Measurements from ENCODE around the gene NFIX. TPM values are rescaled to one million over a fixed set of nuclear protein-coding genes. Genes with fewer than 3 reads are reported as not detected.

Gene NFIX
- total and polyA plus RNA-seq, 2 of the 13 experiments (the other 11 are each of a cell fraction or from before 2014, with no cell fraction given) = 3.4 to 5.4 TPM

GRCh38 chr19:13060964-13061927, 66.0 kb downstream of the NFIX start (continued):
- TF ChIP-seq ZNF331 (CRISPR knock-in tag; IDR thresholded peaks at IDR 0.05) = 0 out of 2 replicates have a peak, but pooled peaks have one; percentile 41
- TF ChIP-seq RFX1 (IDR thresholded peaks at IDR 0.05) = no peak
- TF ChIP-seq ZNF136 (CRISPR knock-in tag; IDR thresholded peaks at IDR 0.05; ENCODE audit: low read depth) = no peak
- no peak for TF ChIP-seq ATAD3A (CRISPR knock-in tag; IDR thresholded peaks at IDR 0.05)
- no peak for TF ChIP-seq SMARCE1 (IDR thresholded peaks at IDR 0.05; ENCODE audit: borderline replicate concordance)
- no peak for TF ChIP-seq CCDC6 (CRISPR knock-in tag; IDR thresholded peaks at IDR 0.05)
- peak; percentile 78; the same call in 1 of the 2 replicates for TF ChIP-seq ZNF124 (CRISPR knock-in tag; IDR thresholded peaks at IDR 0.05)
- no peak for TF ChIP-seq KDM5B (CRISPR knock-in tag; IDR thresholded peaks at IDR 0.05; ENCODE audit: borderline replicate concordance)
- TF ChIP-seq, protein P1, sequence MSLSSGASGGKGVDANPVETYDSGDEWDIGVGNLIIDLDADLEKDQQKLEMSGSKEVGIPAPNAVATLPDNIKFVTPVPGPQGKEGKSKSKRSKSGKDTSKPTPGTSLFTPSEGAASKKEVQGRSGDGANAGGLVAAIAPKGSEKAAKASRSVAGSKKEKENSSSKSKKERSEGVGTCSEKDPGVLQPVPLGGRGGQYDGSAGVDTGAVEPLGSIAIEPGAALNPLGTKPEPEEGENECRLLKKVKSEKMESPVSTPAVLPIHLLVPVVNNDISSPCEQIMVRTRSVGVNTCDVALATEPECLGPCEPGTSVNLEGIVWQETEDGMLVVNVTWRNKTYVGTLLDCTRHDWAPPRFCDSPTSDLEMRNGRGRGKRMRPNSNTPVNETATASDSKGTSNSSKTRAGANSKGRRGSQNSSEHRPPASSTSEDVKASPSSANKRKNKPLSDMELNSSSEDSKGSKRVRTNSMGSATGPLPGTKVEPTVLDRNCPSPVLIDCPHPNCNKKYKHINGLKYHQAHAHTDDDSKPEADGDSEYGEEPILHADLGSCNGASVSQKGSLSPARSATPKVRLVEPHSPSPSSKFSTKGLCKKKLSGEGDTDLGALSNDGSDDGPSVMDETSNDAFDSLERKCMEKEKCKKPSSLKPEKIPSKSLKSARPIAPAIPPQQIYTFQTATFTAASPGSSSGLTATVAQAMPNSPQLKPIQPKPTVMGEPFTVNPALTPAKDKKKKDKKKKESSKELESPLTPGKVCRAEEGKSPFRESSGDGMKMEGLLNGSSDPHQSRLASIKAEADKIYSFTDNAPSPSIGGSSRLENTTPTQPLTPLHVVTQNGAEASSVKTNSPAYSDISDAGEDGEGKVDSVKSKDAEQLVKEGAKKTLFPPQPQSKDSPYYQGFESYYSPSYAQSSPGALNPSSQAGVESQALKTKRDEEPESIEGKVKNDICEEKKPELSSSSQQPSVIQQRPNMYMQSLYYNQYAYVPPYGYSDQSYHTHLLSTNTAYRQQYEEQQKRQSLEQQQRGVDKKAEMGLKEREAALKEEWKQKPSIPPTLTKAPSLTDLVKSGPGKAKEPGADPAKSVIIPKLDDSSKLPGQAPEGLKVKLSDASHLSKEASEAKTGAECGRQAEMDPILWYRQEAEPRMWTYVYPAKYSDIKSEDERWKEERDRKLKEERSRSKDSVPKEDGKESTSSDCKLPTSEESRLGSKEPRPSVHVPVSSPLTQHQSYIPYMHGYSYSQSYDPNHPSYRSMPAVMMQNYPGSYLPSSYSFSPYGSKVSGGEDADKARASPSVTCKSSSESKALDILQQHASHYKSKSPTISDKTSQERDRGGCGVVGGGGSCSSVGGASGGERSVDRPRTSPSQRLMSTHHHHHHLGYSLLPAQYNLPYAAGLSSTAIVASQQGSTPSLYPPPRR (CRISPR knock-in tag; IDR thresholded peaks at IDR 0.05; ENCODE audit: borderline replicate concordance) = no peak
- TF ChIP-seq SMAD3 (CRISPR knock-in tag; IDR thresholded peaks at IDR 0.05) = peak; percentile 78; the same call in 1 of the 2 replicates
- TF ChIP-seq AHDC1 (CRISPR knock-in tag; IDR thresholded peaks at IDR 0.05; ENCODE audit: borderline replicate concordance) = no peak
- no peak for TF ChIP-seq ZNF75D (CRISPR knock-in tag; IDR thresholded peaks at IDR 0.05; ENCODE audit: borderline replicate concordance)
- TF ChIP-seq U2AF2 (IDR thresholded peaks at IDR 0.05; ENCODE audit: low read depth, low read length) = no peak
- TF ChIP-seq ZNF547 (CRISPR knock-in tag; IDR thresholded peaks at IDR 0.05) = no peak
- TF ChIP-seq, protein P2, sequence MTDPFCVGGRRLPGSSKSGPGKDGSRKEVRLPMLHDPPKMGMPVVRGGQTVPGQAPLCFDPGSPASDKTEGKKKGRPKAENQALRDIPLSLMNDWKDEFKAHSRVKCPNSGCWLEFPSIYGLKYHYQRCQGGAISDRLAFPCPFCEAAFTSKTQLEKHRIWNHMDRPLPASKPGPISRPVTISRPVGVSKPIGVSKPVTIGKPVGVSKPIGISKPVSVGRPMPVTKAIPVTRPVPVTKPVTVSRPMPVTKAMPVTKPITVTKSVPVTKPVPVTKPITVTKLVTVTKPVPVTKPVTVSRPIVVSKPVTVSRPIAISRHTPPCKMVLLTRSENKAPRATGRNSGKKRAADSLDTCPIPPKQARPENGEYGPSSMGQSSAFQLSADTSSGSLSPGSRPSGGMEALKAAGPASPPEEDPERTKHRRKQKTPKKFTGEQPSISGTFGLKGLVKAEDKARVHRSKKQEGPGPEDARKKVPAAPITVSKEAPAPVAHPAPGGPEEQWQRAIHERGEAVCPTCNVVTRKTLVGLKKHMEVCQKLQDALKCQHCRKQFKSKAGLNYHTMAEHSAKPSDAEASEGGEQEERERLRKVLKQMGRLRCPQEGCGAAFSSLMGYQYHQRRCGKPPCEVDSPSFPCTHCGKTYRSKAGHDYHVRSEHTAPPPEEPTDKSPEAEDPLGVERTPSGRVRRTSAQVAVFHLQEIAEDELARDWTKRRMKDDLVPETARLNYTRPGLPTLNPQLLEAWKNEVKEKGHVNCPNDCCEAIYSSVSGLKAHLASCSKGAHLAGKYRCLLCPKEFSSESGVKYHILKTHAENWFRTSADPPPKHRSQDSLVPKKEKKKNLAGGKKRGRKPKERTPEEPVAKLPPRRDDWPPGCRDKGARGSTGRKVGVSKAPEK (CRISPR knock-in tag; IDR thresholded peaks at IDR 0.05; ENCODE audit: borderline replicate concordance) = no peak
